ENCODE data around the gene PLN. TPM values are rescaled to one million over a fixed set of nuclear protein-coding genes. Genes with fewer than 3 reads are reported as not detected.

Gene PLN
- total and polyA plus RNA-seq, 10 of the 15 experiments (the other 5 are each of a cell fraction or from before 2014, with no cell fraction given): 0.16 to 0.44 TPM; not detected in 8

GRCh38 chr6:118501099-118501498, 47.0 kb upstream of the PLN start (continued):
- TF ChIP-seq CUX1 (IDR thresholded peaks at IDR 0.05; ENCODE audit: insufficient replicate concordance, low read depth, low read length) (no peak), NFYB (IDR thresholded peaks at IDR 0.05; ENCODE audit: insufficient read depth, low read depth, low read length) (no peak)

GRCh38 chr6:118501765-118502164, 46.3 kb upstream of the PLN start:
- ChIA-PET POLR2A (no interaction called here), SMC1A (ENCODE audit: uncharacterized antibody, unreplicated experiment) (no interaction called here), CTCF (no interaction called here), RAD21 (ENCODE audit: unreplicated experiment) (no interaction called here)
- ATAC-seq: no peak
- Histone ChIP-seq H3K36me3 (ENCODE audit: control insufficient read depth in 2 of 2, insufficient read depth in 2 of 2, low read length in 1 of 2) (no peaks in the 10 kb centered on the region), H2AFZ (ENCODE audit: control insufficient read depth, low read depth, low read length) (no peak overlapping the region), H3K9me3 (replicated peaks; ENCODE audit: control insufficient read depth, insufficient read depth, low read length) (no peaks in the 10 kb centered on the region), H3K9ac (ENCODE audit: control insufficient read depth, insufficient read depth, low read length) (no peak overlapping the region), H3K4me2 (ENCODE audit: control insufficient read depth, insufficient read depth) (no peak overlapping the region), H3K27me3 (replicated peaks in 1 of 2; ENCODE audit: control insufficient read depth in 2 of 2, insufficient read depth in 2 of 2, low read length in 1 of 2) (no peaks in the 10 kb centered on the region), H4K20me1 (ENCODE audit: control insufficient read depth, insufficient read depth) (no peaks in the 10 kb centered on the region), H3K4me3 (no peak overlapping the region), H3K79me2 (ENCODE audit: control insufficient read depth, insufficient read depth, low read length) (no peaks in the 10 kb centered on the region), H3K4me1 (ENCODE audit: control insufficient read depth, insufficient read depth, low read length) (no peaks in the 10 kb centered on the region), H3K27ac (ENCODE audit: control insufficient read depth, insufficient read depth) (no peak overlapping the region)
- 90% methylated on average over 1 of the region's 1 CpG for WGBS (ENCODE audit: insufficient coverage, insufficient replicate concordance, low lambda C conversion rate, missing lambda C conversion rate)
- no TSS peak for BruUV-seq (replicated peaks)
- intact Hi-C loops (cut with micrococcal nuclease; ENCODE audit: unreplicated experiment) (no loop called here), in situ Hi-C loops (cut with MboI) (no loop called here)
- no peak for TF ChIP-seq NR2F1 (conservative IDR thresholded peaks at IDR 0.05)
- TF ChIP-seq ATF7 (IDR thresholded peaks at IDR 0.05; ENCODE audit: low read depth): no peak
- FAIRE-seq: no peak
- no peak for DNase-seq (ENCODE audit: low read depth, low spot score)

Measured in GM12878 (cell line).